Colonic mucosa (tissue), 4 donors: ENCODE data around the gene GNG14. TPM values are rescaled to one million over a fixed set of nuclear protein-coding genes. Genes with fewer than 3 reads are reported as not detected.
"Not testable (repeated sequence)": the region's sequence is repeated elsewhere in the genome, so short reads cannot be mapped to it uniquely, and the experiment has no call there.

Experiments
- DNase-seq: peaks from one replicate; pipeline ENCODE4 v3.0.0-alpha.2; 2020
- H3K27ac ChIP-seq: fragments of 200-600 bp; one replicate; pipeline ENCODE4 v1.8.0; 2021
- H3K27me3 ChIP-seq: fragments of 200-600 bp; one replicate; pipeline ENCODE4 v1.8.0; 2021
- H3K36me3 ChIP-seq: fragments of 200-600 bp; one replicate; pipeline ENCODE4 v1.8.0; 2021
- H3K4me1 ChIP-seq: fragments of 200-600 bp; one replicate; pipeline ENCODE4 v1.8.0; 2021; ENCODE audit warnings: mild to moderate bottlenecking
- H3K4me3 ChIP-seq: fragments of 200-600 bp; one replicate; pipeline ENCODE4 v1.8.0; 2021
- H3K9ac ChIP-seq, 2 donors: one replicate each; pipeline ENCODE4 v1.7.0; 2013; ENCODE audit warnings: control low read depth in 2 of 2, low read depth in 2 of 2, low read length in 2 of 2
- H3K9me3 ChIP-seq: fragments of 200-600 bp; one replicate; pipeline ENCODE4 v1.8.0; 2021
- intact Hi-C: fragments of 100-400 bp; cut with DNase I; formaldehyde crosslinking; loops from one replicate; pipeline ENCODE4 v1.14.1; 2022
- total RNA-seq, 2 donors: library from RNA; stranded (reverse); fragmentation: NEBNext Ultra II Directional in 1 of 2; extraction: Animal tissue kit (Norgen Biotek cat#: 25700) in 1 of 2; gene quantifications; one replicate each; pipeline ENCODE4 v1.2.1, GENCODE V29; 2021
- TF ChIP-seq, protein P1 (sequence below): fragments of 200-600 bp; IDR thresholded peaks from one replicate; pipeline ENCODE4 v1.8.0; 2022; ENCODE audit warnings: antibody characterized with exemption, mild to moderate bottlenecking
- donor health status: healthy.
- donor health status: DM: no; HTN: no; CAD: no.
- donor health status: DM: no; HTN: no; CAD: no.

The GNG14 gene
- total RNA-seq, 2 donors from 2014 or later, result not detected

DNA sequence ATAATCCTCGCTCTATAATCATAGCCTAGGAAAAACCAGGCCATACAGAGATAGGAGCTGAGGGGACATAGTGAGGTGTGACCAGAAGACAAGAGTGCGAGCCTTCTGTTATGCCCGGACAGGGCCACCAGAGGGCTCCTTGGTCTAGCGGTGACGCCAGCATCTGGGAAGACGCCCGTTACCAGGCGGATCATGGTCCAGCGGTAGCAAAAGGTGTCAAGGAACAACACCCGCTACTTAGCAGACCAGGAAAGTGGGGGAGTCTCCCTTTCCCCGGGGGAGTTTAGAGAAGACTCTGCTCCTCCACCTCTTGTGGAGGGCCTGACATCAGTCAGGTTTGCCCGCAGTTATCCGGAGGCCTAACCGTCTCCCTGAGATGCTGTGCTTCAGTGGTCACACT, 24.3 kb downstream of the GNG14 start:
- H3K36me3 ChIP-seq, result peaks cover 26% of the 10 kb centered on the region
- H3K27me3 ChIP-seq, H3K4me3 ChIP-seq, H3K4me1 ChIP-seq, H3K9me3 ChIP-seq, intact Hi-C loops, H3K9ac ChIP-seq, H3K27ac ChIP-seq: not testable (repeated sequence)
- TF ChIP-seq, protein P1, sequence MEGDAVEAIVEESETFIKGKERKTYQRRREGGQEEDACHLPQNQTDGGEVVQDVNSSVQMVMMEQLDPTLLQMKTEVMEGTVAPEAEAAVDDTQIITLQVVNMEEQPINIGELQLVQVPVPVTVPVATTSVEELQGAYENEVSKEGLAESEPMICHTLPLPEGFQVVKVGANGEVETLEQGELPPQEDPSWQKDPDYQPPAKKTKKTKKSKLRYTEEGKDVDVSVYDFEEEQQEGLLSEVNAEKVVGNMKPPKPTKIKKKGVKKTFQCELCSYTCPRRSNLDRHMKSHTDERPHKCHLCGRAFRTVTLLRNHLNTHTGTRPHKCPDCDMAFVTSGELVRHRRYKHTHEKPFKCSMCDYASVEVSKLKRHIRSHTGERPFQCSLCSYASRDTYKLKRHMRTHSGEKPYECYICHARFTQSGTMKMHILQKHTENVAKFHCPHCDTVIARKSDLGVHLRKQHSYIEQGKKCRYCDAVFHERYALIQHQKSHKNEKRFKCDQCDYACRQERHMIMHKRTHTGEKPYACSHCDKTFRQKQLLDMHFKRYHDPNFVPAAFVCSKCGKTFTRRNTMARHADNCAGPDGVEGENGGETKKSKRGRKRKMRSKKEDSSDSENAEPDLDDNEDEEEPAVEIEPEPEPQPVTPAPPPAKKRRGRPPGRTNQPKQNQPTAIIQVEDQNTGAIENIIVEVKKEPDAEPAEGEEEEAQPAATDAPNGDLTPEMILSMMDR, result peak; percentile 33
- DNase-seq, result peak; percentile 39

DNA sequence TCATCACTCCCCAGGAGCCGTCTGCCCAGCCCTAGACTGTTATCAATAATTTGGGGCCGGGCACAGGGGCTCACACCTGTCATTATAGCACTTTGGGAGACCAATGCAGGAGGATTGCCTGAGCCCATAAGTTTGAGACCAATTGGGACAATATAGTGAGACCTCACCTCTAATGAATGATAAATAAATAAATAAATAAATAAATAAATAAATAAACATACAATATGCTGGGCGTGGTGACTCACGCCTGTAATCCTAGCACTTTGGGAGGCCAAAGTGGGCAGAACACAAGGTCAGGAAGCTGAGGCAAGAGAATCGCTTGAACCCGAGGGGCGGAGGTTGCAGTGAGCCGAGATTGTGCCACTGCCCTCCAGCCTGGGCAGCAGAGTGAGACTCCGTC, 25.5 kb downstream of the GNG14 start:
- intact Hi-C loops, H3K27ac ChIP-seq, H3K27me3 ChIP-seq, H3K9ac ChIP-seq, H3K4me3 ChIP-seq, H3K9me3 ChIP-seq, DNase-seq, H3K4me1 ChIP-seq: not testable (repeated sequence)
- H3K36me3 ChIP-seq, result peaks cover 25% of the 10 kb centered on the region

DNA sequence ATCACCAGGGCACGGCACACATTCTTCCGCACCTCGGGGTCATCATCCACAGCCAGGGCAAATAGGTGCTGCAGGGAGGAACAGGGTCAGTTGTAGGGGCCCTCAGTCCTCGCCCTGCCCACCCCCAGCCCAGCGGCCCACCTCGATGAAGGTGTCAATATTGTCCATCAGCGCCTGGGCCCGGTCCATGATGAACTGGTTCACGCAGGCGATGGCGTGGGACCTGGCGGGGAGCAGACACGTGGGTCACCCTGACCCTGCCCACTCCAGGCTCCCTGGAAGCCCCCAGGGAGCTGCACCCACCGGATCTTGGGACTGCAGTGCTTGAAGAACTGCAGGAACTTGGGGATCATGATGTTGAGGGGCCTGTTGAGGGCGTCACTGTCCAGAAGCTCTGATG, 27.3 kb downstream of the GNG14 start:
- no peaks in the 10 kb centered on the region for H3K27me3 ChIP-seq
- no peak overlapping the region for H3K9ac ChIP-seq
- H3K4me3 ChIP-seq, result no peak overlapping the region
- H3K4me1 ChIP-seq, result no peaks in the 10 kb centered on the region
- intact Hi-C loops, result no loop called here
- TF ChIP-seq, protein P1, result no peak
- DNase-seq, result no peak
- no peaks in the 10 kb centered on the region for H3K9me3 ChIP-seq
- H3K36me3 ChIP-seq, result peaks cover 25% of the 10 kb centered on the region
- H3K27ac ChIP-seq, result no peak overlapping the region

DNA sequence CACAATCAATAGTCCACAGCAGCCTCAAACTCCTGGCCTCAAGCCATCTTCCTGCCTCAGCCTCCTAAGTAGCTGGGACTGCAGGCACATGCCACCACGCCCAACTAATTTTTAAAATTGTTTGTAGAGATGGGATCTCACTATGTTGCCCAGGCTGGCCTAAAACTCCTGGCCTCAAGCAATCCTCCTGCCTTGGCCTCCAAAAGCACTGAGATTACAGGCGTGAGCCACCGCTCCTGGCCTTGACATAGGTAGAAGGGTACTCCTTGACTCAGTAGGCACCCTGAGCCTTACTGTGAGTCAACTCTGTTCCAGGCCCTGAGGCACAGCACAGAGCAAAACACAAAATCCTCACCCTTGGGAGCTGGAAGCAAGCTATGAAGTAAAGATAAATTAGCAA, 28.1 kb downstream of the GNG14 start:
- TF ChIP-seq, protein P1, result no peak
- Histone ChIP-seq H3K27me3 (no peaks in the 10 kb centered on the region), H3K4me1 (no peaks in the 10 kb centered on the region), H3K4me3 (no peak overlapping the region), H3K9me3 (no peaks in the 10 kb centered on the region), H3K36me3 (peaks cover 19% of the 10 kb centered on the region), H3K27ac (no peak overlapping the region), H3K9ac (no peak overlapping the region)
- intact Hi-C loops, result no loop called here
- no peak for DNase-seq

DNA sequence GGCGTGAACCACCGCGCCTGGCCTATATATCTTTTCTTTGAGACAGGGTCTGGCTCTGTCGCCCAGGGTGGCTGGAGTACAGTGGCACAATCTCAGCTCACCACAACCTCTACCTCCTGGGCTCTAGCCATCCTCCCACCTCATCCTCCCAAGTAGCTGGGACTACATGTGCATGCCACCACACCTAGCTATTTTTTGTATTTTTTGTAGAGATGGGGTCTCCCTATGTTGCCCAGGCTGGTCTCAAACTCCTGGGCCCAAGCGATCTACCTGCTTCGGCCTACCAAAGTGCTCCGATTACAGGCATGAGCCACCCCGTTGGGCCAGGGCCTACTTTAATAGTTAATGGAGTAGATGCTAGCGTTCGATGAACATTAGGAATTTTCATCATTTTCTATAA, 32.5 kb downstream of the GNG14 start:
- H3K9me3 ChIP-seq, result no peaks in the 10 kb centered on the region
- intact Hi-C loops, result loop anchor here (5.0 kb wide), 1 partner anchor 37 kb away; no protein-coding TSS in a partner anchor
- no peak for DNase-seq
- H3K27me3 ChIP-seq, result no peaks in the 10 kb centered on the region
- peaks cover 1% of the 10 kb centered on the region for H3K36me3 ChIP-seq
- H3K4me1 ChIP-seq, result no peaks in the 10 kb centered on the region
- peak overlapping the region in 1 of 2 donors; percentile 97 for H3K9ac ChIP-seq
- TF ChIP-seq, protein P1, result no peak
- H3K27ac ChIP-seq, result no peak overlapping the region
- no peak overlapping the region for H3K4me3 ChIP-seq

DNA sequence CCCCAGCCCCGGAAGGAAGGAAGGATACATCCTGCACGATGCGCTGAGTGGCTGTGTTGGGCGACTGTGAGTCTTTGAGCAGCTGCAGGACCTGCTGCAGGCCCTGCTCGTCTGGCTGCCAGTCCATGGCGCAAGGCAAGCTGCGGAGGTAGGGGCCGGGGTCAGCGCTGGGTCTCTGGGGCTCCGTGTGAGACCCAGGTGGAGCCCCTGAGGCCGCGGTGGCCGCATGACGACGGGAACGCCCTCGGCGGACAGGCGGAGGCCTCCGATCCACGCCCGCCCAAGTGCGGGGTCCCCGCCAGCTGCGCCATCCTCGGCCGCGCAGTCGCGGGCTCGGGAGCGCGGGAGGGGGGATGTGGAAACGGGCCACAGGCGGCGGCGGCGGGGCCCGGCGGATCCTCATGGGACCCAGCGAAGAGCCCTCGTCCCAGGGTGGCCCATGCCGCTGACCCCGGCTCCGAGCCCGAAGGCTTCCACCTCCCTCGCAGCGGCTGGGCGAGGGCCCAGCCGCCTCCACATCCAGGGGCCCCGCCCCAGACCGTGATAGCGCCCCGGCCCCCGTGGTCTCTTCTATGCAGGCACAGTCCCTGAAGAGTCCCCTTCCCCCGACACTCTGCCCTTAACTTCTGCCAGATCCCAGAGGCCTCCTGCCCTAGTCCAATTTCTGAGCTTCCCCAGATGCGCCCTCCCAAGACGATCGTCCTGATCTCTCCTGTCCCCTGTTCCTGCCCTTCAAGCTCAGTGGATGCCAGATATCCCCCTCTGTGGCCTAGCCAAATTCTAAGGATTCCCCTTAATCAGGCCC, 33.3 kb downstream of the GNG14 start:
- H3K36me3 ChIP-seq, result no peaks in the 10 kb centered on the region
- no peaks in the 10 kb centered on the region for H3K4me1 ChIP-seq
- DNase-seq, result peak; percentile 26
- peak overlapping the region; percentile 82 for H3K27ac ChIP-seq
- H3K9ac ChIP-seq, result peak overlapping the region; percentile 80 to 97
- peak overlapping the region; percentile 72 for H3K4me3 ChIP-seq
- no peaks in the 10 kb centered on the region for H3K27me3 ChIP-seq
- intact Hi-C loops, result loop anchor here (5.0 kb wide), 1 partner anchor 36 kb away; no protein-coding TSS in a partner anchor
- no peaks in the 10 kb centered on the region for H3K9me3 ChIP-seq
- TF ChIP-seq, protein P1, result no peak
